HepG2 (cell line): ENCODE data around the gene KLHL7. TPM values are rescaled to one million over a fixed set of nuclear protein-coding genes. Genes with fewer than 3 reads are reported as not detected.

ENCODE experiments used
- FOXA1 ChIP-seq, 2 experiments: fragments of 450-650 bp in 1 of 2; sonication (generic) in 1 of 2; formaldehyde crosslinking in 1 of 2; IDR thresholded peaks; 2 replicates each; pipeline versions ENCODE4 v1.4.0 to v1.6.1; 2016 to 2020; ENCODE audit warnings: missing genetic modification reagents in 1 of 2
- GATA4 ChIP-seq: sonication (generic); IDR thresholded peaks from 2 replicates; pipeline ENCODE4 v1.6.1; 2016; ENCODE audit warnings: antibody characterized with exemption, low read depth, borderline replicate concordance
- HOXA7 ChIP-seq: sonication (generic); formaldehyde crosslinking; IDR thresholded peaks from 2 replicates; pipeline ENCODE4 v1.8.1; 2022; ENCODE audit warnings: mild to moderate bottlenecking, missing genetic modification reagents, moderate library complexity
- NR1H2 ChIP-seq: sonication (generic); formaldehyde crosslinking; IDR thresholded peaks from 2 replicates; pipeline ENCODE4 v1.8.1; 2022; ENCODE audit warnings: low read depth, missing genetic modification reagents, borderline replicate concordance
- TFDP1 ChIP-seq: IDR thresholded peaks from 2 replicates; pipeline ENCODE4 v1.6.1; 2016; ENCODE audit warnings: missing compliant biosample characterization, missing genetic modification reagents, borderline replicate concordance
- TP53 ChIP-seq: sonication (generic); formaldehyde crosslinking; conservative IDR thresholded peaks from 2 replicates; pipeline ENCODE4 v1.4.0; 2020; ENCODE audit warnings: missing genetic modification reagents
- ZFP1 ChIP-seq: IDR thresholded peaks from 2 replicates; pipeline ENCODE4 v1.6.1; 2016
- ZNF224 ChIP-seq: sonication (generic); formaldehyde crosslinking; IDR thresholded peaks from 2 replicates; pipeline ENCODE4 v1.5.0; 2020; ENCODE audit warnings: mild to moderate bottlenecking, missing genetic modification reagents
- ZNF326 ChIP-seq: sonication (generic); formaldehyde crosslinking; IDR thresholded peaks from 2 replicates; pipeline ENCODE4 v1.4.0; 2020; ENCODE audit warnings: missing genetic modification reagents, borderline replicate concordance
- ZNF589 ChIP-seq: sonication (generic); formaldehyde crosslinking; conservative IDR thresholded peaks from 2 replicates; pipeline ENCODE4 v1.8.0; 2022; ENCODE audit warnings: mild to moderate bottlenecking, moderate library complexity, missing genetic modification reagents
- polyA plus RNA-seq, 8 experiments: library from polyadenylated mRNA; depleted of rRNA in 3 of 8; stranded (reverse) in 7 of 8; unstranded in 1 of 8; fragments of >200 nt; fragmentation: Illumina TruSeq in 4 of 8; extraction: Trizol in 4 of 8; gene quantifications; 2 replicates each; pipeline versions ENCODE4 v1.2.1 to v1.2.3, GENCODE V29; 2011 to 2016; ENCODE audit warnings: low read depth in 4 of 8, missing spikeins in 1 of 8, mixed read lengths in 1 of 8; ENCODE audit not compliant: insufficient read depth in 1 of 8
- total RNA-seq, 5 experiments: library from RNA; depleted of rRNA; stranded (reverse); fragments of >200 nt; fragmentation: Illumina TruSeq; extraction: Trizol; gene quantifications; 2 replicates each; pipeline ENCODE4 v1.2.3, GENCODE V29; 2016; ENCODE audit warnings: low read depth in 1 of 5
- TF ChIP-seq, protein P1 (sequence below), 2 experiments: fragments of 450-650 bp in 1 of 2; sonication (generic) in 1 of 2; formaldehyde crosslinking in 1 of 2; IDR thresholded peaks; 2 replicates each; pipeline versions ENCODE4 v1.6.1 to v1.8.0; 2016 to 2022; ENCODE audit warnings: antibody characterized with exemption in 1 of 2, mild to moderate bottlenecking in 1 of 2, missing genetic modification reagents in 1 of 2
- TF ChIP-seq, protein P2 (sequence below): sonication (generic); formaldehyde crosslinking; IDR thresholded peaks from 2 replicates; pipeline ENCODE4 v1.4.0; 2020; ENCODE audit warnings: missing genetic modification reagents, mild to moderate bottlenecking, borderline replicate concordance

KLHL7 gene
- total and polyA plus RNA-seq, 2 of the 13 experiments (the other 11 are each of a cell fraction or from before 2014, with no cell fraction given) = 16.2 to 34.4 TPM

GRCh38 chr7:23214938-23215337 is 109.4 kb downstream of the KLHL7 start (continued):
- TF ChIP-seq ZNF326 = no peak
- TF ChIP-seq, protein P1, sequence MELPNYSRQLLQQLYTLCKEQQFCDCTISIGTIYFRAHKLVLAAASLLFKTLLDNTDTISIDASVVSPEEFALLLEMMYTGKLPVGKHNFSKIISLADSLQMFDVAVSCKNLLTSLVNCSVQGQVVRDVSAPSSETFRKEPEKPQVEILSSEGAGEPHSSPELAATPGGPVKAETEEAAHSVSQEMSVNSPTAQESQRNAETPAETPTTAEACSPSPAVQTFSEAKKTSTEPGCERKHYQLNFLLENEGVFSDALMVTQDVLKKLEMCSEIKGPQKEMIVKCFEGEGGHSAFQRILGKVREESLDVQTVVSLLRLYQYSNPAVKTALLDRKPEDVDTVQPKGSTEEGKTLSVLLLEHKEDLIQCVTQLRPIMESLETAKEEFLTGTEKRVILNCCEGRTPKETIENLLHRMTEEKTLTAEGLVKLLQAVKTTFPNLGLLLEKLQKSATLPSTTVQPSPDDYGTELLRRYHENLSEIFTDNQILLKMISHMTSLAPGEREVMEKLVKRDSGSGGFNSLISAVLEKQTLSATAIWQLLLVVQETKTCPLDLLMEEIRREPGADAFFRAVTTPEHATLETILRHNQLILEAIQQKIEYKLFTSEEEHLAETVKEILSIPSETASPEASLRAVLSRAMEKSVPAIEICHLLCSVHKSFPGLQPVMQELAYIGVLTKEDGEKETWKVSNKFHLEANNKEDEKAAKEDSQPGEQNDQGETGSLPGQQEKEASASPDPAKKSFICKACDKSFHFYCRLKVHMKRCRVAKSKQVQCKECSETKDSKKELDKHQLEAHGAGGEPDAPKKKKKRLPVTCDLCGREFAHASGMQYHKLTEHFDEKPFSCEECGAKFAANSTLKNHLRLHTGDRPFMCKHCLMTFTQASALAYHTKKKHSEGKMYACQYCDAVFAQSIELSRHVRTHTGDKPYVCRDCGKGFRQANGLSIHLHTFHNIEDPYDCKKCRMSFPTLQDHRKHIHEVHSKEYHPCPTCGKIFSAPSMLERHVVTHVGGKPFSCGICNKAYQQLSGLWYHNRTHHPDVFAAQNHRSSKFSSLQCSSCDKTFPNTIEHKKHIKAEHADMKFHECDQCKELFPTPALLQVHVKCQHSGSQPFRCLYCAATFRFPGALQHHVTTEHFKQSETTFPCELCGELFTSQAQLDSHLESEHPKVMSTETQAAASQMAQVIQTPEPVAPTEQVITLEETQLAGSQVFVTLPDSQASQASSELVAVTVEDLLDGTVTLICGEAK (IDR thresholded peaks at IDR 0.05) = no peak
- TF ChIP-seq, protein P1 (CRISPR knock-in tag; IDR thresholded peaks at IDR 0.05) = no peak
- no peak for TF ChIP-seq ZNF224 (CRISPR knock-in tag)
- TF ChIP-seq FOXA1 (IDR thresholded peaks at IDR 0.05) = no peak
- TF ChIP-seq FOXA1 (CRISPR knock-in tag; IDR thresholded peaks at IDR 0.05) = no peak
- no peak for TF ChIP-seq ZNF589 (CRISPR knock-in tag)
- TF ChIP-seq HOXA7 (CRISPR knock-in tag) = no peak
- TF ChIP-seq, protein P2, sequence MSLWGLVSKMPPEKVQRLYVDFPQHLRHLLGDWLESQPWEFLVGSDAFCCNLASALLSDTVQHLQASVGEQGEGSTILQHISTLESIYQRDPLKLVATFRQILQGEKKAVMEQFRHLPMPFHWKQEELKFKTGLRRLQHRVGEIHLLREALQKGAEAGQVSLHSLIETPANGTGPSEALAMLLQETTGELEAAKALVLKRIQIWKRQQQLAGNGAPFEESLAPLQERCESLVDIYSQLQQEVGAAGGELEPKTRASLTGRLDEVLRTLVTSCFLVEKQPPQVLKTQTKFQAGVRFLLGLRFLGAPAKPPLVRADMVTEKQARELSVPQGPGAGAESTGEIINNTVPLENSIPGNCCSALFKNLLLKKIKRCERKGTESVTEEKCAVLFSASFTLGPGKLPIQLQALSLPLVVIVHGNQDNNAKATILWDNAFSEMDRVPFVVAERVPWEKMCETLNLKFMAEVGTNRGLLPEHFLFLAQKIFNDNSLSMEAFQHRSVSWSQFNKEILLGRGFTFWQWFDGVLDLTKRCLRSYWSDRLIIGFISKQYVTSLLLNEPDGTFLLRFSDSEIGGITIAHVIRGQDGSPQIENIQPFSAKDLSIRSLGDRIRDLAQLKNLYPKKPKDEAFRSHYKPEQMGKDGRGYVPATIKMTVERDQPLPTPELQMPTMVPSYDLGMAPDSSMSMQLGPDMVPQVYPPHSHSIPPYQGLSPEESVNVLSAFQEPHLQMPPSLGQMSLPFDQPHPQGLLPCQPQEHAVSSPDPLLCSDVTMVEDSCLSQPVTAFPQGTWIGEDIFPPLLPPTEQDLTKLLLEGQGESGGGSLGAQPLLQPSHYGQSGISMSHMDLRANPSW (CRISPR knock-in tag) = no peak
- no peak for TF ChIP-seq TP53 (CRISPR knock-in tag)
- no peak for TF ChIP-seq NR1H2 (CRISPR knock-in tag)
- TF ChIP-seq GATA4 = no peak
- TF ChIP-seq ZFP1 (CRISPR knock-in tag) = no peak
- TF ChIP-seq TFDP1 (CRISPR knock-in tag) = no peak
- TF ChIP-seq, all 625 proteins: peak for 0
